ENCODE results near the gene CLRN2. TPM values are rescaled to one million over a fixed set of nuclear protein-coding genes. Genes with fewer than 3 reads are reported as not detected.

The CLRN2 gene
- total RNA-seq, 3 donors from 2014 or later (not counting 1 experiment from before 2014, with no cell fraction given), result not detected

- Mint-ChIP-seq H3K27me3 (ENCODE audit: low read depth in 2 of 2) (peaks cover 16 to 18% of the 10 kb centered on the region in 2 donors), H3K36me3 (no peaks in the 10 kb centered on the region), H3K4me3 (no peak overlapping the region), H3K9me3 (no peaks in the 10 kb centered on the region), H3K4me1 (no peaks in the 10 kb centered on the region), H3K27ac (no peak overlapping the region)
- ATAC-seq, result no peak
- no peak for DNase-seq
- H3K36me3 ChIP-seq (ENCODE audit: control insufficient read depth, insufficient read depth, low read length), result no peaks in the 10 kb centered on the region
- intact Hi-C loops (cut with micrococcal nuclease), result no loop called here
- H3K27ac ChIP-seq (ENCODE audit: low read length), result no peak overlapping the region
- H3K9me3 ChIP-seq (ENCODE audit: control insufficient read depth, insufficient read depth, low read length), result no peaks in the 10 kb centered on the region
- no peak overlapping the region for H3K4me3 ChIP-seq (ENCODE audit: low read length)
- no peaks in the 10 kb centered on the region for H3K4me1 ChIP-seq (ENCODE audit: control insufficient read depth, insufficient read depth, low read length)
- no peak for TF ChIP-seq CTCF (IDR thresholded peaks at IDR 0.05)
- no peaks in the 10 kb centered on the region for H3K27me3 ChIP-seq (ENCODE audit: control insufficient read depth, insufficient read depth, low read length)
Observed at GRCh38 chr4:17556498-17556897, 41.5 kb downstream of the CLRN2 start.

- no peaks in the 10 kb centered on the region for H3K4me1 ChIP-seq (ENCODE audit: control insufficient read depth, insufficient read depth, low read length)
- H3K27ac ChIP-seq (ENCODE audit: low read length), result no peak overlapping the region
- 97% methylated on average over 4 of the region's 5 CpGs for WGBS (ENCODE audit: insufficient coverage)
- DNase-seq (no peak), ATAC-seq (no peak)
- no peak for TF ChIP-seq CTCF (IDR thresholded peaks at IDR 0.05)
- no peaks in the 10 kb centered on the region for H3K36me3 Mint-ChIP-seq
- no peak overlapping the region for H3K4me3 ChIP-seq (ENCODE audit: low read length)
- H3K9me3 ChIP-seq (ENCODE audit: control insufficient read depth, insufficient read depth, low read length), result no peaks in the 10 kb centered on the region
- no peak overlapping the region for H3K4me3 Mint-ChIP-seq
- no peaks in the 10 kb centered on the region for H3K27me3 ChIP-seq (ENCODE audit: control insufficient read depth, insufficient read depth, low read length)
- no peaks in the 10 kb centered on the region for H3K4me1 Mint-ChIP-seq
- peaks cover 16 to 18% of the 10 kb centered on the region in 2 donors for H3K27me3 Mint-ChIP-seq (ENCODE audit: low read depth in 2 of 2)
- intact Hi-C loops (cut with micrococcal nuclease), result no loop called here
- no peaks in the 10 kb centered on the region for H3K9me3 Mint-ChIP-seq
- H3K36me3 ChIP-seq (ENCODE audit: control insufficient read depth, insufficient read depth, low read length), result no peaks in the 10 kb centered on the region
- H3K27ac Mint-ChIP-seq, result no peak overlapping the region
Observed at GRCh38 chr4:17557880-17558279, 42.9 kb downstream of the CLRN2 start.

- TF ChIP-seq CTCF (IDR thresholded peaks at IDR 0.05), result no peak
- Histone ChIP-seq H3K4me3 (ENCODE audit: low read length) (no peak overlapping the region), H3K4me1 (ENCODE audit: control insufficient read depth, insufficient read depth, low read length) (no peaks in the 10 kb centered on the region), H3K27ac (ENCODE audit: low read length) (no peak overlapping the region), H3K9me3 (ENCODE audit: control insufficient read depth, insufficient read depth, low read length) (no peaks in the 10 kb centered on the region), H3K27me3 (ENCODE audit: control insufficient read depth, insufficient read depth, low read length) (no peaks in the 10 kb centered on the region), H3K36me3 (ENCODE audit: control insufficient read depth, insufficient read depth, low read length) (no peaks in the 10 kb centered on the region)
- Mint-ChIP-seq H3K27ac (no peak overlapping the region), H3K4me3 (no peak overlapping the region), H3K36me3 (no peaks in the 10 kb centered on the region), H3K4me1 (no peaks in the 10 kb centered on the region), H3K9me3 (no peaks in the 10 kb centered on the region), H3K27me3 (ENCODE audit: low read depth in 2 of 2) (peaks cover 16 to 18% of the 10 kb centered on the region in 2 donors)
- WGBS (ENCODE audit: insufficient coverage), result 95% methylated on average over 4 of the region's 4 CpGs
- ATAC-seq, result no peak
- no peak for DNase-seq
- intact Hi-C loops (cut with micrococcal nuclease), result no loop called here
Observed at GRCh38 chr4:17558941-17559708, 44.2 kb downstream of the CLRN2 start.

GRCh38 chr4:17559709-17560048 lies 44.7 kb downstream of the CLRN2 start:
- Histone ChIP-seq H3K9me3 (ENCODE audit: control insufficient read depth, insufficient read depth, low read length) (no peaks in the 10 kb centered on the region), H3K4me3 (ENCODE audit: low read length) (no peak overlapping the region), H3K4me1 (ENCODE audit: control insufficient read depth, insufficient read depth, low read length) (no peaks in the 10 kb centered on the region), H3K27me3 (ENCODE audit: control insufficient read depth, insufficient read depth, low read length) (no peaks in the 10 kb centered on the region), H3K27ac (ENCODE audit: low read length) (no peak overlapping the region), H3K36me3 (ENCODE audit: control insufficient read depth, insufficient read depth, low read length) (no peaks in the 10 kb centered on the region)
- Mint-ChIP-seq H3K9me3 (no peaks in the 10 kb centered on the region), H3K27ac (no peak overlapping the region), H3K27me3 (ENCODE audit: low read depth in 2 of 2) (peaks cover 14 to 16% of the 10 kb centered on the region in 2 donors), H3K36me3 (no peaks in the 10 kb centered on the region), H3K4me1 (no peaks in the 10 kb centered on the region), H3K4me3 (no peak overlapping the region)
- no peak for TF ChIP-seq CTCF (IDR thresholded peaks at IDR 0.05)
- ATAC-seq (no peak), DNase-seq (no peak)
- WGBS (ENCODE audit: insufficient coverage), result 85% methylated on average over 3 of the region's 3 CpGs
- intact Hi-C loops (cut with micrococcal nuclease), result no loop called here
